Measurements from ENCODE around the gene SDK1.

SDK1 gene

GRCh38 chr7:3606436-3606835 lies 305.4 kb downstream of the SDK1 start:
- Histone ChIP-seq H3K4me3 (ENCODE audit: low read depth in 1 of 5, low read length in 5 of 5) (no peak overlapping the region), H3K27ac (ENCODE audit: low read depth, low read length) (no peak overlapping the region), H3K36me3 (ENCODE audit: control insufficient read depth in 5 of 5, insufficient read depth in 5 of 5, low read length in 5 of 5) (no peaks in the 10 kb centered on the region), H3K27me3 (ENCODE audit: control insufficient read depth in 5 of 5, insufficient read depth in 4 of 5, low read length in 5 of 5) (no peaks in the 10 kb centered on the region), H3K9ac (ENCODE audit: low read length in 5 of 5) (no peak overlapping the region), H3K9me3 (ENCODE audit: control insufficient read depth in 5 of 5, low read length in 5 of 5) (no peaks in the 10 kb centered on the region), H3K4me1 (ENCODE audit: control insufficient read depth in 5 of 5, insufficient read depth in 5 of 5, low read length in 5 of 5) (no peaks in the 10 kb centered on the region)

GRCh38 chr7:3607847-3608246 lies 306.8 kb downstream of the SDK1 start:
- Histone ChIP-seq H3K27me3 (ENCODE audit: control insufficient read depth in 5 of 5, insufficient read depth in 4 of 5, low read length in 5 of 5) (no peaks in the 10 kb centered on the region), H3K4me3 (ENCODE audit: low read depth in 1 of 5, low read length in 5 of 5) (no peak overlapping the region), H3K9me3 (ENCODE audit: control insufficient read depth in 5 of 5, low read length in 5 of 5) (no peaks in the 10 kb centered on the region), H3K27ac (ENCODE audit: low read depth, low read length) (no peak overlapping the region), H3K4me1 (ENCODE audit: control insufficient read depth in 5 of 5, insufficient read depth in 5 of 5, low read length in 5 of 5) (no peaks in the 10 kb centered on the region), H3K36me3 (ENCODE audit: control insufficient read depth in 5 of 5, insufficient read depth in 5 of 5, low read length in 5 of 5) (no peaks in the 10 kb centered on the region), H3K9ac (ENCODE audit: low read length in 5 of 5) (no peak overlapping the region)

- Histone ChIP-seq H3K9ac (ENCODE audit: low read length in 5 of 5) (no peak overlapping the region), H3K27ac (ENCODE audit: low read depth, low read length) (no peak overlapping the region), H3K4me1 (ENCODE audit: control insufficient read depth in 5 of 5, insufficient read depth in 5 of 5, low read length in 5 of 5) (no peaks in the 10 kb centered on the region), H3K36me3 (ENCODE audit: control insufficient read depth in 5 of 5, insufficient read depth in 5 of 5, low read length in 5 of 5) (peaks cover 0 to 2% (median 0%) of the 10 kb centered on the region in 5 donors), H3K4me3 (ENCODE audit: low read depth in 1 of 5, low read length in 5 of 5) (no peak overlapping the region), H3K27me3 (ENCODE audit: control insufficient read depth in 5 of 5, insufficient read depth in 4 of 5, low read length in 5 of 5) (no peaks in the 10 kb centered on the region), H3K9me3 (ENCODE audit: control insufficient read depth in 5 of 5, low read length in 5 of 5) (peaks cover 0 to 4% (median 0%) of the 10 kb centered on the region in 5 donors)
Measured at GRCh38 chr7:3616306-3616705, 315.3 kb downstream of the SDK1 start.

GRCh38 chr7:3630081-3630480 lies 329.0 kb downstream of the SDK1 start:
- H3K4me3 ChIP-seq (ENCODE audit: low read depth in 1 of 5, low read length in 5 of 5), result no peak overlapping the region
- H3K36me3 ChIP-seq (ENCODE audit: control insufficient read depth in 5 of 5, insufficient read depth in 5 of 5, low read length in 5 of 5), result peaks cover 0 to 4% (median 0%) of the 10 kb centered on the region in 5 donors
- no peak overlapping the region for H3K27ac ChIP-seq (ENCODE audit: low read depth, low read length)
- no peak overlapping the region for H3K9ac ChIP-seq (ENCODE audit: low read length in 5 of 5)
- H3K27me3 ChIP-seq (ENCODE audit: control insufficient read depth in 5 of 5, insufficient read depth in 4 of 5, low read length in 5 of 5), result no peaks in the 10 kb centered on the region
- H3K4me1 ChIP-seq (ENCODE audit: control insufficient read depth in 5 of 5, insufficient read depth in 5 of 5, low read length in 5 of 5), result no peaks in the 10 kb centered on the region
- H3K9me3 ChIP-seq (ENCODE audit: control insufficient read depth in 5 of 5, low read length in 5 of 5), result peaks cover 0 to 15% (median 14%) of the 10 kb centered on the region in 5 donors

GRCh38 chr7:3634396-3634795 lies 333.3 kb downstream of the SDK1 start:
- Histone ChIP-seq H3K4me1 (ENCODE audit: control insufficient read depth in 5 of 5, insufficient read depth in 5 of 5, low read length in 5 of 5) (peaks cover 0 to 5% (median 0%) of the 10 kb centered on the region in 5 donors), H3K9ac (ENCODE audit: low read length in 5 of 5) (no peak overlapping the region), H3K27ac (ENCODE audit: low read depth, low read length) (no peak overlapping the region), H3K36me3 (ENCODE audit: control insufficient read depth in 5 of 5, insufficient read depth in 5 of 5, low read length in 5 of 5) (no peaks in the 10 kb centered on the region), H3K27me3 (ENCODE audit: control insufficient read depth in 5 of 5, insufficient read depth in 4 of 5, low read length in 5 of 5) (no peaks in the 10 kb centered on the region), H3K4me3 (ENCODE audit: low read depth in 1 of 5, low read length in 5 of 5) (no peak overlapping the region), H3K9me3 (ENCODE audit: control insufficient read depth in 5 of 5, low read length in 5 of 5) (peaks cover 0 to 15% (median 12%) of the 10 kb centered on the region in 5 donors)

- Histone ChIP-seq H3K4me1 (ENCODE audit: control insufficient read depth in 5 of 5, insufficient read depth in 5 of 5, low read length in 5 of 5) (peaks cover 0 to 6% (median 0%) of the 10 kb centered on the region in 5 donors), H3K27me3 (ENCODE audit: control insufficient read depth in 5 of 5, insufficient read depth in 4 of 5, low read length in 5 of 5) (no peaks in the 10 kb centered on the region), H3K36me3 (ENCODE audit: control insufficient read depth in 5 of 5, insufficient read depth in 5 of 5, low read length in 5 of 5) (no peaks in the 10 kb centered on the region), H3K27ac (ENCODE audit: low read depth, low read length) (no peak overlapping the region), H3K9me3 (ENCODE audit: control insufficient read depth in 5 of 5, low read length in 5 of 5) (peaks cover 0 to under 1% (median 0%) of the 10 kb centered on the region in 5 donors), H3K9ac (ENCODE audit: low read length in 5 of 5) (no peak overlapping the region), H3K4me3 (ENCODE audit: low read depth in 1 of 5, low read length in 5 of 5) (no peak overlapping the region)
Measured at GRCh38 chr7:3636131-3636860, 335.2 kb downstream of the SDK1 start.

GRCh38 chr7:3639253-3639652 lies 338.2 kb downstream of the SDK1 start:
- Histone ChIP-seq H3K9me3 (ENCODE audit: control insufficient read depth in 5 of 5, low read length in 5 of 5) (no peaks in the 10 kb centered on the region), H3K9ac (ENCODE audit: low read length in 5 of 5) (no peak overlapping the region)

GRCh38 chr7:3641582-3641981 lies 340.5 kb downstream of the SDK1 start:
- Histone ChIP-seq H3K27ac (ENCODE audit: low read depth, low read length) (no peak overlapping the region), H3K9ac (ENCODE audit: low read length in 5 of 5) (no peak overlapping the region), H3K4me3 (ENCODE audit: low read depth in 1 of 5, low read length in 5 of 5) (no peak overlapping the region), H3K27me3 (ENCODE audit: control insufficient read depth in 5 of 5, insufficient read depth in 4 of 5, low read length in 5 of 5) (no peaks in the 10 kb centered on the region), H3K4me1 (ENCODE audit: control insufficient read depth in 5 of 5, insufficient read depth in 5 of 5, low read length in 5 of 5) (peaks cover 0 to 6% (median 0%) of the 10 kb centered on the region in 5 donors), H3K36me3 (ENCODE audit: control insufficient read depth in 5 of 5, insufficient read depth in 5 of 5, low read length in 5 of 5) (peaks cover 0 to 8% (median 0%) of the 10 kb centered on the region in 5 donors), H3K9me3 (ENCODE audit: control insufficient read depth in 5 of 5, low read length in 5 of 5) (no peaks in the 10 kb centered on the region)

More at GRCh38 chr7:3639253-3639652, 338.2 kb downstream of the SDK1 start:
- peaks cover 0 to 6% (median 0%) of the 10 kb centered on the region in 5 donors for H3K4me1 ChIP-seq (ENCODE audit: control insufficient read depth in 5 of 5, insufficient read depth in 5 of 5, low read length in 5 of 5)
- no peak overlapping the region for H3K27ac ChIP-seq (ENCODE audit: low read depth, low read length)
- peaks cover 0 to 8% (median 0%) of the 10 kb centered on the region in 5 donors for H3K36me3 ChIP-seq (ENCODE audit: control insufficient read depth in 5 of 5, insufficient read depth in 5 of 5, low read length in 5 of 5)
- no peaks in the 10 kb centered on the region for H3K27me3 ChIP-seq (ENCODE audit: control insufficient read depth in 5 of 5, insufficient read depth in 4 of 5, low read length in 5 of 5)
- H3K4me3 ChIP-seq (ENCODE audit: low read depth in 1 of 5, low read length in 5 of 5), result no peak overlapping the region

GRCh38 chr7:3643091-3643490 lies 342.0 kb downstream of the SDK1 start:
- H3K4me3 ChIP-seq (ENCODE audit: low read depth in 1 of 5, low read length in 5 of 5), result no peak overlapping the region
- no peak overlapping the region for H3K9ac ChIP-seq (ENCODE audit: low read length in 5 of 5)
- no peaks in the 10 kb centered on the region for H3K9me3 ChIP-seq (ENCODE audit: control insufficient read depth in 5 of 5, low read length in 5 of 5)
- H3K27ac ChIP-seq (ENCODE audit: low read depth, low read length), result no peak overlapping the region
- no peaks in the 10 kb centered on the region for H3K27me3 ChIP-seq (ENCODE audit: control insufficient read depth in 5 of 5, insufficient read depth in 4 of 5, low read length in 5 of 5)
- peaks cover 0 to 6% (median 0%) of the 10 kb centered on the region in 5 donors for H3K4me1 ChIP-seq (ENCODE audit: control insufficient read depth in 5 of 5, insufficient read depth in 5 of 5, low read length in 5 of 5)
- peaks cover 0 to 8% (median 0%) of the 10 kb centered on the region in 5 donors for H3K36me3 ChIP-seq (ENCODE audit: control insufficient read depth in 5 of 5, insufficient read depth in 5 of 5, low read length in 5 of 5)

- H3K9ac ChIP-seq (ENCODE audit: low read length in 5 of 5), result no peak overlapping the region
- H3K4me3 ChIP-seq (ENCODE audit: low read depth in 1 of 5, low read length in 5 of 5), result no peak overlapping the region
- no peaks in the 10 kb centered on the region for H3K9me3 ChIP-seq (ENCODE audit: control insufficient read depth in 5 of 5, low read length in 5 of 5)
- no peak overlapping the region for H3K27ac ChIP-seq (ENCODE audit: low read depth, low read length)
- peaks cover 0 to 3% (median 0%) of the 10 kb centered on the region in 5 donors for H3K36me3 ChIP-seq (ENCODE audit: control insufficient read depth in 5 of 5, insufficient read depth in 5 of 5, low read length in 5 of 5)
- no peaks in the 10 kb centered on the region for H3K4me1 ChIP-seq (ENCODE audit: control insufficient read depth in 5 of 5, insufficient read depth in 5 of 5, low read length in 5 of 5)
- H3K27me3 ChIP-seq (ENCODE audit: control insufficient read depth in 5 of 5, insufficient read depth in 4 of 5, low read length in 5 of 5), result no peaks in the 10 kb centered on the region
Measured at GRCh38 chr7:3648276-3648675, 347.2 kb downstream of the SDK1 start.

All from subcutaneous abdominal adipose tissue (tissue), 5 donors.